Neuron (in vitro differentiated cells): ENCODE measurements around the gene TSHZ3.

ENCODE experiments used
- H2AFZ ChIP-seq: one replicate; pipeline ENCODE4 v1.6.1; 2013; ENCODE audit warnings: low read depth, mild to moderate bottlenecking, inconsistent platforms, low read length, moderate library complexity
- H3K27me3 ChIP-seq: one replicate; pipeline ENCODE4 v1.6.1; 2013; ENCODE audit warnings: low read length; ENCODE audit not compliant: insufficient read depth
- H3K36me3 ChIP-seq: one replicate; pipeline ENCODE4 v1.6.1; 2013; ENCODE audit warnings: low read length; ENCODE audit not compliant: insufficient read depth
- H3K4me1 ChIP-seq: one replicate; pipeline ENCODE4 v1.6.1; 2013; ENCODE audit warnings: low read length; ENCODE audit not compliant: insufficient read depth
- H3K4me3 ChIP-seq: 2 replicates; pipeline ENCODE4 v1.5.1; 2013; ENCODE audit warnings: mild to moderate bottlenecking, low read length, moderate library complexity
- H3K9me3 ChIP-seq: one replicate; pipeline ENCODE4 v1.6.1; 2013; ENCODE audit warnings: low read length

TSHZ3 gene

GRCh38 chr19:31276831-31277230, 72.4 kb downstream of the TSHZ3 start:
- no peaks in the 10 kb centered on the region for H3K9me3 ChIP-seq

GRCh38 chr19:31275068-31275334, 74.2 kb downstream of the TSHZ3 start:
- H3K9me3 ChIP-seq: no peaks in the 10 kb centered on the region
- peaks cover 9% of the 10 kb centered on the region for H3K4me1 ChIP-seq
- no peaks in the 10 kb centered on the region for H3K27me3 ChIP-seq
- no peaks in the 10 kb centered on the region for H3K36me3 ChIP-seq
- peak overlapping the region; percentile 3 for H2AFZ ChIP-seq
- H3K4me3 ChIP-seq: no peak overlapping the region

More at GRCh38 chr19:31276831-31277230, 72.4 kb downstream of the TSHZ3 start:
- Histone ChIP-seq H2AFZ (no peak overlapping the region), H3K36me3 (no peaks in the 10 kb centered on the region), H3K27me3 (no peaks in the 10 kb centered on the region), H3K4me3 (no peak overlapping the region), H3K4me1 (peaks cover 9% of the 10 kb centered on the region)

DNA sequence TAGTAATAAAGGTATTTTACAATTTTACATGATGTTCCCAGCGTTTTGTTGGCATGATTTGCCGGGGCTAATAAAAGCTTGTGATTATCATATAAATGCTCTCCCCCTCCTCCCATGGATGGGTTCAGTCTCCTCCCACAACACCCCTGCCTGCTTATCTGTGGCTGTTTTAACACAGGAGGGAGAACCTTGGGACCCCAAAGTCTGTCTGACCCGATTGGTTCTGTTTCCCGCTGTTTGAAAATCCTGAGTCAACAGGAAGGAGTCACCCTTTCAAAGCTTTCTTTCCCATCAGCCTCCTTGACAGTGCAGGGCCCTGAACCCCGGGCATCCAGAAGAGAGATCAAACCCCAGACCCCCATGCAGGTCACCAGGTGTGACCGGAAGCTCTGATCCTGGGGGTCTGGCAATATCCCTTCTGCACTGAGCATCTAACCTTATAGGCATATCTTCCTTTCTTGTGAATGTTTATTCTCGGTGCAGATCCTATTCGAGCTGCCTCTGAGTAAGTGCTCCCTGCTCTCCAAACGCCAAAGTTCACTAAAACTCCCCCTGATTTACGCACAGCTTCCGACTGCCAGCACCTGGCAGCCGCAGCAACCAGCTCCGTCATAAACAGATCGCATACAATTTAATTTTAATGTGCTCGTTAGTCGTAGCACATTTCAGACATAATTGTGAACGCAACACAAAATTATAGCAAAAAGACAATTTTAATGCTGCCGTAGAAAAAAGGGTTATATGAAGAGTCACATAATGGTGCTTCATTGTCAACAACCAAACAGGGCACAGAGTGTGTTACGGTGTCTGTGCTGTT, 74.8 kb downstream of the TSHZ3 start:
- Histone ChIP-seq H3K27me3 (no peaks in the 10 kb centered on the region), H3K4me3 (no peak overlapping the region), H3K4me1 (peaks cover 9% of the 10 kb centered on the region)

DNA sequence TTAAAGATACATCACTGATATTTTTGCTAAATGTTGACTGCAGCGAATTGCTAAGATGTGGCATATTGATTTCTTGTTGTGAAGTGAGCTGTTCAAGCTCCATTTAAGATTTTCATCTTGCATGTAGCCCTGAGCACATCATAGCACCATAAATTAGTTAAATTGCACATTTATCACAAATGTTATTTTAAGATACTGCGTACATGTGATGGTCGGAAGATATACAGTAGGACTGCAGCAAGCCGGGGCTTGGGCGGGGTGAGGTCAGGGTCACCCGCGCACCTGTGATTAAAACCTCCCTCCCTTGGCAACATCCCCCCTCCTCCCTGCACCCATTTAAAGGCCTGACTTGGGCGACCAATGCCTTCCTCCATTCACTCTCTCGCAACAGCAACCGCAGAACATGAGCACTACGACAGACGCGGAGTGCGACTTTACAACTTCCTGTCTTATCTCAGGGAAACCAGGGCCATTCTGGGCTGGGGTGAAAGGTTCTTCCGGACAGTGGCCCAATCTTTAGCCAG, 76.6 kb downstream of the TSHZ3 start:
- H2AFZ ChIP-seq: no peak overlapping the region
- H3K9me3 ChIP-seq: no peaks in the 10 kb centered on the region
- no peaks in the 10 kb centered on the region for H3K36me3 ChIP-seq
- H3K4me1 ChIP-seq: peaks cover 9% of the 10 kb centered on the region
- no peak overlapping the region for H3K4me3 ChIP-seq
- H3K27me3 ChIP-seq: no peaks in the 10 kb centered on the region

More for the DNA sequence above, 74.8 kb downstream of the TSHZ3 start:
- Histone ChIP-seq H3K9me3 (no peaks in the 10 kb centered on the region), H3K36me3 (no peaks in the 10 kb centered on the region), H2AFZ (peak overlapping the region; percentile 3)

DNA sequence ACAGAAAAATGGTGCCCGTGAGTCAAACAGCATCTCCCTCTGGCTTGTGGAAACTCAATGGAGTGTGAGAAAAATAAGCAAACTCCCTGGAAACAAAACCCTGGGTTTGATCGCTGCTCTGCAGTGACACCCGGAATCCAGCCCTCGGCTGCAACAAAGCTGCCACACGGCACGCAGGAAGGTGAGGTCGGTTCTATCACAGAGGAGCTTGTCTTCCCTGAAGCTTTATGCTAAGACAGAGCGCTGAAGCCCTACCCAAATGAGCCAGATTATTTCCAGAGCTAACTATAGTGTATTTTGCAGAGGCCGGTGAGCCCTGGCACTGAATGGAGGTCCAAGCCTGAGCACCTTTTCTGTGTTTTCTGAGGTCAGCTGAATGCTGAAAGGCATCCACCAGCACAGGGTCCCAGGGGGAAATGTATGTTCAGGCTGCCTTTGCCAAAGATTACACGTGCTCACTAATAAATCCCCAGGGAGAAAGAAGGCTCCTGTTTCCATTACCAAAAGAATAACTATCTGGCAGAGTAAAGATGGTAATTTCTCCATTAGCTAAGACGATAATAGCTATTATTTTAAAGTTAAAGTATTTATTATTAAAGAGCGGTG, 77.8 kb downstream of the TSHZ3 start:
- no peak overlapping the region for H2AFZ ChIP-seq
- H3K4me1 ChIP-seq: peaks cover 9% of the 10 kb centered on the region
- H3K9me3 ChIP-seq: no peaks in the 10 kb centered on the region
- no peak overlapping the region for H3K4me3 ChIP-seq
- H3K36me3 ChIP-seq: no peaks in the 10 kb centered on the region
- no peaks in the 10 kb centered on the region for H3K27me3 ChIP-seq

- H3K36me3 ChIP-seq: no peaks in the 10 kb centered on the region
- H3K9me3 ChIP-seq: no peaks in the 10 kb centered on the region
- H3K27me3 ChIP-seq: no peaks in the 10 kb centered on the region
- H3K4me3 ChIP-seq: no peak overlapping the region
- peaks cover 9% of the 10 kb centered on the region for H3K4me1 ChIP-seq
- H2AFZ ChIP-seq: no peak overlapping the region
Observed at GRCh38 chr19:31270897-31271296, 78.3 kb downstream of the TSHZ3 start.

DNA sequence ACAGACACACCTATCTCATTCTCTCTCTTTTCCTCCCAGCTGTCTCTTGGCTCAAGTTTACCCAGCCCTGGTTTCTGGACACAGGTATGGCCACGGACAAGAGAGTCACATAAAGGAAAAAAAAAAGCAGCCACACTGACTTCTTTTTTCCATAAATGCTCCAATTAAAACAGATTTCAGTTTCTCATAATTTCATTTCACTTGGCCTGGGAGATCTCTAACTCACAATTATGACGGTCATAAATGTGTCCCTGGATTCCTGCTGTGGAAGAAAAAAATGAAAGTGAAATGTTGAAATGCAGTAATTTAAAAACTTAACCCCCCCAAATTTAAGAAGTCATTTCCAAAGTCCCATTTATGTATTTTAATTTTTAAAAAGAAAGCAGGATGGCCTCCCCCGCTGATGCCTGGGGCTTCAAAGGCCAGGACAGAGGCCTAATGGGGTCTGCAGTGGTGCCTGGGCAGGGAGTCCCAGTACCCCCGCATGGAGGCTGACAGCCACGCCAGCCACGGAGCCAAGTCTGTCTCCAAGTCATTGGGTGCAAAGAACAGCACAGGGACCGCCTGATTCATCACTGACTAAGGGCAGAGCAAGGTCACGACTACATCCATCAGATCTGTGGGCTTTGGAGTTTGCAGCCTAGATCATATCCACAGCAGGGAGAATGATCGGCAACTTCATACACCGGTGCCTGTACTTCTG, 79.7 kb downstream of the TSHZ3 start:
- Histone ChIP-seq H3K36me3 (no peaks in the 10 kb centered on the region), H3K9me3 (no peaks in the 10 kb centered on the region), H3K4me3 (no peak overlapping the region), H3K4me1 (no peaks in the 10 kb centered on the region), H3K27me3 (no peaks in the 10 kb centered on the region), H2AFZ (no peak overlapping the region)

GRCh38 chr19:31268751-31269383, 80.4 kb downstream of the TSHZ3 start:
- Histone ChIP-seq H3K27me3 (no peaks in the 10 kb centered on the region), H3K4me3 (no peak overlapping the region), H3K4me1 (no peaks in the 10 kb centered on the region), H3K9me3 (no peaks in the 10 kb centered on the region), H2AFZ (no peak overlapping the region), H3K36me3 (no peaks in the 10 kb centered on the region)

- H3K4me1 ChIP-seq: no peaks in the 10 kb centered on the region
- H3K27me3 ChIP-seq: no peaks in the 10 kb centered on the region
- no peak overlapping the region for H3K4me3 ChIP-seq
- H2AFZ ChIP-seq: no peak overlapping the region
- no peaks in the 10 kb centered on the region for H3K36me3 ChIP-seq
- no peaks in the 10 kb centered on the region for H3K9me3 ChIP-seq
Observed at GRCh38 chr19:31266731-31267130, 82.5 kb downstream of the TSHZ3 start.

GRCh38 chr19:31266196-31266595, 83.0 kb downstream of the TSHZ3 start:
- no peaks in the 10 kb centered on the region for H3K9me3 ChIP-seq
- no peaks in the 10 kb centered on the region for H3K27me3 ChIP-seq
- H2AFZ ChIP-seq: no peak overlapping the region
- H3K4me3 ChIP-seq: no peak overlapping the region
- H3K4me1 ChIP-seq: no peaks in the 10 kb centered on the region
- no peaks in the 10 kb centered on the region for H3K36me3 ChIP-seq

- H3K9me3 ChIP-seq: no peaks in the 10 kb centered on the region
- H3K27me3 ChIP-seq: no peaks in the 10 kb centered on the region
- H3K4me1 ChIP-seq: no peaks in the 10 kb centered on the region
- no peak overlapping the region for H2AFZ ChIP-seq
- no peaks in the 10 kb centered on the region for H3K36me3 ChIP-seq
- no peak overlapping the region for H3K4me3 ChIP-seq
Observed at GRCh38 chr19:31264041-31264778, 85.0 kb downstream of the TSHZ3 start.

DNA sequence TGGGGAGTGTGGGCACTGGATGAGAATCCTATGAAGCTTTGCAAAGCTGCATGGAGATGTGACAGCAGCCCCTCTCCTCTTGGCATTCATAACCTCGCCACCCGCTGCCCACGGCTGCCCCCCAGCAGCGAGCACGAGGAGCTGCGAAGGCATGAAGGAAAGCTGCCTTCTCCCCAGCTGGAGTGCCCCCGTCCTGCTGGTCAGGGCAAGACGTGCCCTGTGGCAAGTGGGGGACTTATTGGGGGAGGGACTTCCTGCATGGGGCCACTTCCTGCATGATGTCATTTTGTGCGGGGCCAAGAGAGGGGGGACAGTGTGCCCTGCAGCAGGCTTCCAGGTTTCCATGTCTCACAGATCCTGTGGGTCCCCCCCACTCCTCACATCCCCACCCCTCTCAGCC, 85.9 kb downstream of the TSHZ3 start:
- Histone ChIP-seq H3K36me3 (no peaks in the 10 kb centered on the region), H3K27me3 (no peaks in the 10 kb centered on the region), H3K9me3 (no peaks in the 10 kb centered on the region), H3K4me3 (no peak overlapping the region), H3K4me1 (no peaks in the 10 kb centered on the region), H2AFZ (no peak overlapping the region)
